Measurements from ENCODE around the gene HELZ. TPM values are rescaled to one million over a fixed set of nuclear protein-coding genes. Genes with fewer than 3 reads are reported as not detected.
A peak's percentile ranks its signal among the peaks of the same experiment; 100 is the strongest.
"Not testable (repeated sequence)": the region's sequence is repeated elsewhere in the genome, so short reads cannot be mapped to it uniquely, and the experiment has no call there.

The HELZ gene
- total RNA-seq, 4 donors from 2014 or later = 47.3 to 95.4 (median 61.3) TPM

DNA sequence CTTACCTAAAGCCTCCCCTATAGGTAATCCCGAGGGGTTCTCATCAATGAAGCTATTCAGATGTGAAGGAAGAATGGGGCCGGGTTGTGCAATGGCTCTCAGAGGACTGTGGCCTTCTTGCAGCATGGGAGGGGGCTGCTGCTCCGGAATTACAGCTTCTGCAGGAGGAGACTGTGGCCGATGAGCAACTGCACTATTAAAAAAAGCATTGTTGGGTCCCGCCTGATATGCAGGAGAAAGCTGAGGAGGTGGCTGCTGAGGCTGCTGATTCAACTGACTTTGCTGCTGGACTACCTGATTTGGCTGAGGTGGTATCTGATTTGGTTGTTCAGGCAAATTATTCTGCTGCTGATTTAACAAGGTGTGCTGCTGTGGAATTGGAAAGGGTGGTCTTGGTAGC, 135.9 kb downstream of the HELZ start:
- TF ChIP-seq POLR2A (IDR thresholded peaks at IDR 0.05) (no peak), EP300 (IDR thresholded peaks at IDR 0.05) (no peak)
- TF ChIP-seq, protein P1, sequence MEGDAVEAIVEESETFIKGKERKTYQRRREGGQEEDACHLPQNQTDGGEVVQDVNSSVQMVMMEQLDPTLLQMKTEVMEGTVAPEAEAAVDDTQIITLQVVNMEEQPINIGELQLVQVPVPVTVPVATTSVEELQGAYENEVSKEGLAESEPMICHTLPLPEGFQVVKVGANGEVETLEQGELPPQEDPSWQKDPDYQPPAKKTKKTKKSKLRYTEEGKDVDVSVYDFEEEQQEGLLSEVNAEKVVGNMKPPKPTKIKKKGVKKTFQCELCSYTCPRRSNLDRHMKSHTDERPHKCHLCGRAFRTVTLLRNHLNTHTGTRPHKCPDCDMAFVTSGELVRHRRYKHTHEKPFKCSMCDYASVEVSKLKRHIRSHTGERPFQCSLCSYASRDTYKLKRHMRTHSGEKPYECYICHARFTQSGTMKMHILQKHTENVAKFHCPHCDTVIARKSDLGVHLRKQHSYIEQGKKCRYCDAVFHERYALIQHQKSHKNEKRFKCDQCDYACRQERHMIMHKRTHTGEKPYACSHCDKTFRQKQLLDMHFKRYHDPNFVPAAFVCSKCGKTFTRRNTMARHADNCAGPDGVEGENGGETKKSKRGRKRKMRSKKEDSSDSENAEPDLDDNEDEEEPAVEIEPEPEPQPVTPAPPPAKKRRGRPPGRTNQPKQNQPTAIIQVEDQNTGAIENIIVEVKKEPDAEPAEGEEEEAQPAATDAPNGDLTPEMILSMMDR (IDR thresholded peaks at IDR 0.05) = no peak
- H3K36me3 ChIP-seq = peaks cover 0 to 83% (median 13%) of the 10 kb centered on the region in 3 donors

DNA sequence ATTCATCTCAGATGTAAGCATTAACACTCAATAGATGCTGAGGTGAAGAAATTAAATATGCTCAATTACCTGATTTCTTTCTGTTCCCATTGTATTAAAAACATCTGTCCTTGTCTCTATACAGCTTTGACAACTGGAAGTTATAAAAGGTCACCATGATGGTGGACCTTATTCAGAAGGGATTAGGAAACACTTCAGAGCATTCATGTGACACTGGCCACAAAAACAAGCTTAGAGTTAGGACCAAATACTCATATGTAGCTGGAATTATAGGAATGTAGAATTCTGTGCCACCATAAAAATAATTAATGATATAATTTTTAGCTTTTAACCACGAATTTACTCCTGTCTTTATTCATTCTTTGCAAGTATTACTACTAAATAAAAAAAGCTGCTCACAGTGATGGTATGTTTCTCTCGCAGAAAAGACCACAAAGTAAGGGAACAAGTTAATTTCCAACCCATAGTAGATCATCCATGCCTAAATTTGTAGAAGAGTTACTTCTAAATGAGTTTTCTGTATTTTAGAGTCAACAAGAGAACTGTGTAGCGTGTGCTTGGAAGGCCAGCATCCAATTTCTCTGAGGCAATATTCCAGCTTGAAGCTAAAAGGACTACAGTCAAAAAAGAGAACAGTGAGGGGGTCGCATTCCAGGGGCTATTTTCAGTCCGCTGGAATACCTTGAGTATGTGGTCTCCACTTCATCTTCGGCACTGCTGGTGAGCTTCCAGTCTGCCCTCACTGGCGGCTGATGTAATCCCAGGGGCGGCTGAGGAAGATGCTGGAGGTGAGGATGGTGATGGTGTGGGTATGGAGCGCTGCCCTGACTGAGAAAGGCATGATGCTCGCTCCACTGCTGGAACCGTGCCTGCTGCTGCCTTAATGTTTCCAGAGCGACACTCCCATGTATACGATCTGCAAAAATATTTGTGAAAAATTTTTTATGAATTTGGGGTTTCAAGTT, 136.9 kb downstream of the HELZ start:
- no peaks in the 10 kb centered on the region for H3K9me3 ChIP-seq
- peaks cover 0 to 4% (median 0%) of the 10 kb centered on the region in 4 donors for H3K4me1 ChIP-seq
- peaks cover 0 to 76% (median 13%) of the 10 kb centered on the region in 3 donors for H3K36me3 ChIP-seq
- no peak overlapping the region for H3K4me3 ChIP-seq
- TF ChIP-seq EP300 (IDR thresholded peaks at IDR 0.05) (no peak), POLR2A (IDR thresholded peaks at IDR 0.05) (no peak)
- TF ChIP-seq, protein P1 (IDR thresholded peaks at IDR 0.05) = no peak
- no peak for DNase-seq (ENCODE audit: low spot score in 2 of 2)
- WGBS, 2 donors = 72 to 75% methylated on average over 13 of the region's 13 CpGs
- H3K27me3 ChIP-seq = no peaks in the 10 kb centered on the region
- H3K27ac ChIP-seq = peak overlapping the region in 1 of 4 donors; percentile 36

More for the DNA sequence above, 135.9 kb downstream of the HELZ start:
- no peaks in the 10 kb centered on the region for H3K4me1 ChIP-seq
- H3K27ac ChIP-seq = no peak overlapping the region
- H3K9me3 ChIP-seq = no peaks in the 10 kb centered on the region
- no peak for DNase-seq (ENCODE audit: low spot score in 2 of 2)
- H3K4me3 ChIP-seq = no peak overlapping the region
- no peaks in the 10 kb centered on the region for H3K27me3 ChIP-seq
- WGBS, 2 donors = 35 to 38% methylated on average over 5 of the region's 5 CpGs

DNA sequence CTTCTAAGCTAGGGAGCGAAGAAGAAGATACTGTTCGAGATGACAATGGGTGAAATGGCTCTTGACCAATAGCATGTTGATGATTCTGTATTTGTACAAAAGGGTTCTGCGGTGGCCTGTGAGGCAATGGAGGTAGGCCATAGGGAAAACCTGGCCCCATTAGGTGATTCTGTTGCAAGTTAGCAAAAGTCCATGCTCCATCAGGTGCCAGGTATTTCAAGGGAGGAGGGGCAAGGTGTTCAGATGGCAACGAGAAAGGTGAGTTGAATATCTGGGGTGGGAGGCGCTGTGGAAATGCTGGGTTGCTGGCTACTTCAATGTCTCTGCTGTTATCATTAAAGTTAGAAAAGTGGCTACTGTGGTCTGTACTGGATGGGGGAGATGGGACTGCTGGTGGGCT, 137.8 kb downstream of the HELZ start:
- Histone ChIP-seq H3K36me3 (peaks cover 0 to 67% (median 13%) of the 10 kb centered on the region in 3 donors), H3K27me3 (no peaks in the 10 kb centered on the region), H3K27ac (no peak overlapping the region), H3K9me3 (no peaks in the 10 kb centered on the region), H3K4me3 (no peak overlapping the region), H3K4me1 (peaks cover 0 to 13% (median 0%) of the 10 kb centered on the region in 4 donors)
- no peak for TF ChIP-seq EP300 (IDR thresholded peaks at IDR 0.05)
- WGBS, 2 donors = 96% methylated on average over 5 of the region's 5 CpGs
- DNase-seq (ENCODE audit: low spot score in 2 of 2) = no peak

DNA sequence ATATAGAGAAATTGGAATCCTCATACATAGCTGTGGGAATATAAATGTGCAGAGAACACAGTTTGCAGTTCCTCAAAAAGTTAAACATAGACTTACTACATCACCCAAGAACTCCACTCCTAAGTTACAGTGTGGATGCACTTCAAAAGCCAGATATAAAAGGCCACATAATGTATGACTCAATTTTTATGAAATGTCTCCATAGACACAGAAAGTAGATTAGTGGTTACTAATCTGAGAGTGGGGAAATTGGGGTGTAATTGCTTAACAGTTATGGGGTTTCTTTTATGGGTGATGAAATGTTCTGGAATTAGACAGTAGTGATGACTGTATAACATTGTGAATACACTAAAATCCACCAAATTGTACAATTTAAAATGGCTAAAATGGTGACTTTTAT, 139.8 kb downstream of the HELZ start:
- H3K9me3 ChIP-seq = no peaks in the 10 kb centered on the region
- TF ChIP-seq, protein P1 (IDR thresholded peaks at IDR 0.05) = no peak
- no peak for TF ChIP-seq POLR2A (IDR thresholded peaks at IDR 0.05)
- no peak overlapping the region for H3K4me3 ChIP-seq
- no peak overlapping the region for H3K27ac ChIP-seq
- H3K4me1 ChIP-seq = peaks cover 0 to 19% (median 0%) of the 10 kb centered on the region in 4 donors
- no peaks in the 10 kb centered on the region for H3K27me3 ChIP-seq
- DNase-seq (ENCODE audit: low spot score in 2 of 2) = no peak
- peaks cover 0 to 54% (median 13%) of the 10 kb centered on the region in 3 donors for H3K36me3 ChIP-seq

DNA sequence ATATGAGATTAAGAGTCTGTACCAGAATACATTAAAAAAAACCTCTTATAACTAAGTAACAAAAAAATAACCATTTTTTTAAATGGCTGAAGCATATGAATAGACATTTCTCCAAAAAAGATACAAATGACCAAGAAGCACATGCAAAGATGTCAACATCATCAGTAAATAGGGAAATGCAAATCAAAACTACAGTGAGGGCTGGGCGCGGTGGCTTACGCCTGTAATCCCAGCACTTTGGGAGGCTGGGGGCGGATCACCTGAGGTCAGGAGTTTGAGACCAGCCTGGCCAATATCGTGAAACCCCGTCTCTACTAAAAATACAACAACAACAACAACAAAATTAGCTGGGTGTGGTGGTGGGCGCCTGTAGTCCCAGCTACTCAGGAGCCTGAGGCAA, 140.4 kb downstream of the HELZ start:
- DNase-seq (ENCODE audit: low spot score in 2 of 2); H3K9me3 ChIP-seq; H3K27ac ChIP-seq; H3K27me3 ChIP-seq; H3K4me3 ChIP-seq: not testable (repeated sequence)
- 93 to 94% methylated on average over 7 of the region's 7 CpGs for WGBS, 2 donors
- peaks cover 0 to 19% (median 0%) of the 10 kb centered on the region in 4 donors for H3K4me1 ChIP-seq
- peaks cover 0 to 54% (median 13%) of the 10 kb centered on the region in 3 donors for H3K36me3 ChIP-seq

DNA sequence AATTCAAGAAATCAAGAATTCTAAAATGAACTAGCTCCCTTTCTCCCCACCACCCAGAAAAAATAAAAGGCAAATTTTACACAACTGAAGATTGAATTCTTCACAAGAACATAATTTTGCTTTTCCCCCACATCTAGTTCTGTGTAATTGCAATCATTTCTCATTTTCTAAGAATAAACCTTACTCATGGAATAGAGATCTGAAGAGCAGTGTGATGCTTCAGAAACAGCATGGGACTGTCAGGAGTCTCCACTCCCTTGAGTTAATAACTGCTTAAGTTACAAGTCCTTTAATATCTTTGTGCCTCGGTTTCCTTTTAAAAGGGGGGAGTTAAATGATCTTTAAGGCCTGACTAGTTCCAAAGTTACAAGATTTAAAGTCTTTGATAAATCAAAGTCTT, 147.0 kb downstream of the HELZ start:
- Histone ChIP-seq H3K9me3 (no peaks in the 10 kb centered on the region), H3K4me3 (no peak overlapping the region), H3K36me3 (peaks cover 0 to 9% (median 0%) of the 10 kb centered on the region in 3 donors), H3K27me3 (no peaks in the 10 kb centered on the region), H3K4me1 (peaks cover 0 to 35% (median 0%) of the 10 kb centered on the region in 4 donors), H3K27ac (no peak overlapping the region)
- WGBS, 2 donors = 96 to 100% methylated on average over 1 of the region's 1 CpG
- TF ChIP-seq, protein P1 (IDR thresholded peaks at IDR 0.05) = no peak
- TF ChIP-seq POLR2A (IDR thresholded peaks at IDR 0.05) (no peak), EP300 (IDR thresholded peaks at IDR 0.05) (no peak)
- no peak for DNase-seq (ENCODE audit: low spot score in 2 of 2)
